B cell (primary cell): Measurements from ENCODE around the gene ZNF521. TPM values are rescaled to one million over a fixed set of nuclear protein-coding genes. Genes with fewer than 3 reads are reported as not detected.

Experiments used
- ATAC-seq: fragments of 200-7000 bp; cut with Tn5 transposase; one replicate; pipeline ENCODE4 v1.10.0; 2021; ENCODE audit warnings: low read depth, mild to moderate bottlenecking, moderate number of reproducible peaks, moderate library complexity
- CTCF ChIA-PET: fragments of 350-600 bp; sonication (Branson Sonifier 250); formaldehyde crosslinking; loops from one replicate; lab custom pipeline; 2021; ENCODE audit warnings: antibody characterized with exemption, inconsistent platforms; lab: Charles Lee
- POLR2A ChIA-PET: fragments of 350-600 bp; sonication (Branson Sonifier 250); formaldehyde crosslinking; loops from one replicate; lab custom pipeline; 2021; ENCODE audit warnings: antibody characterized with exemption; lab: Charles Lee
- DNase-seq: peaks from one replicate; pipeline ENCODE4 v3.0.0; 2013
- H2AFZ ChIP-seq: 2 replicates; pipeline ENCODE4 v1.6.1; 2012; ENCODE audit warnings: mild to moderate bottlenecking, low read depth, low read length; ENCODE audit not compliant: insufficient read depth, poor library complexity, severe bottlenecking
- H3K27ac ChIP-seq, 2 donors: 1 replicate in 1 of 2; 2 replicates in 1 of 2; pipeline ENCODE4 v1.5.1; 2012 to 2013; ENCODE audit warnings: low read length in 2 of 2, mild to moderate bottlenecking in 2 of 2, moderate library complexity in 1 of 2
- H3K27me3 ChIP-seq, 4 experiments: fragments of 200-600 bp in 1 of 4; sonication (generic) in 1 of 4; replicated peaks in 1 of 4; 1 replicate in 2 of 4; 2 replicates in 2 of 4; pipeline versions ENCODE4 v1.6.1 to v1.7.0; 2013 to 2016; ENCODE audit warnings: low read length in 3 of 4, mild to moderate bottlenecking in 2 of 4, mixed read lengths in 1 of 4, moderate library complexity in 1 of 4; ENCODE audit not compliant: insufficient read depth in 4 of 4, control insufficient read depth in 3 of 4; ENCODE audit errors: control extremely low read depth in 1 of 4
- H3K36me3 ChIP-seq, 2 experiments: replicated peaks in 1 of 2; 1 replicate in 1 of 2; 2 replicates in 1 of 2; pipeline versions ENCODE4 v1.6.1 to v1.7.1; 2013; ENCODE audit warnings: low read length in 1 of 2; ENCODE audit not compliant: insufficient read depth in 2 of 2, control insufficient read depth in 1 of 2; ENCODE audit errors: control extremely low read depth in 1 of 2, extremely low read depth in 1 of 2
- H3K4me1 ChIP-seq, 2 donors: fragments of 200-600 bp in 1 of 2; sonication (generic) in 1 of 2; 1 replicate in 1 of 2; 2 replicates in 1 of 2; pipeline versions ENCODE4 v1.5.1 to v1.6.1; 2013 to 2017; ENCODE audit warnings: low read length in 2 of 2; ENCODE audit not compliant: control insufficient read depth in 2 of 2, insufficient read depth in 2 of 2
- H3K4me2 ChIP-seq: replicated peaks from 2 replicates; pipeline ENCODE3; 2012; ENCODE audit warnings: mild to moderate bottlenecking, low read depth, low read length; ENCODE audit not compliant: poor library complexity, severe bottlenecking
- H3K4me3 ChIP-seq, 5 experiments: fragments of 200-600 bp in 1 of 5; sonication (generic) in 1 of 5; 1 replicate in 3 of 5; 2 replicates in 2 of 5; pipeline versions ENCODE4 v1.5.1 to v1.7.0; 2011 to 2016; ENCODE audit warnings: low read length in 4 of 5, mild to moderate bottlenecking in 4 of 5, low read depth in 2 of 5, control low read depth in 1 of 5, moderate library complexity in 1 of 5; ENCODE audit not compliant: insufficient read depth in 1 of 5; ENCODE audit errors: control extremely low read depth in 1 of 5, extremely low read depth in 1 of 5
- H3K79me2 ChIP-seq: fragments of 200-600 bp; sonication (generic); one replicate; pipeline ENCODE4 v1.6.0; 2016; ENCODE audit warnings: low read length; ENCODE audit not compliant: control insufficient read depth, insufficient read depth
- H3K9ac ChIP-seq: fragments of 200-600 bp; sonication (generic); 2 replicates; pipeline ENCODE4 v1.6.1; 2017; ENCODE audit warnings: mild to moderate bottlenecking, low read length, moderate library complexity
- H3K9me3 ChIP-seq, 3 donors: one replicate each; pipeline versions ENCODE4 v1.6.1 to v1.7.1; 2013; ENCODE audit warnings: low read length in 2 of 3; ENCODE audit not compliant: control insufficient read depth in 2 of 3, insufficient read depth in 1 of 3; ENCODE audit errors: control extremely low read depth in 1 of 3
- H4K20me1 ChIP-seq: 2 replicates; pipeline ENCODE4 v1.6.0; 2012; ENCODE audit warnings: mild to moderate bottlenecking, low read length; ENCODE audit not compliant: insufficient read depth, control insufficient read depth, poor library complexity, severe bottlenecking
- H3K27ac Mint-ChIP-seq: one replicate; pipeline ENCODE4 v1.8.0; 2021; ENCODE audit warnings: mixed read lengths
- H3K27me3 Mint-ChIP-seq: one replicate; pipeline ENCODE4 v1.8.0; 2021; ENCODE audit warnings: mixed read lengths
- H3K4me1 Mint-ChIP-seq: one replicate; pipeline ENCODE4 v1.8.0; 2021; ENCODE audit warnings: mixed read lengths
- H3K4me3 Mint-ChIP-seq: one replicate; pipeline ENCODE4 v1.8.0; 2021; ENCODE audit warnings: mixed read lengths
- H3K9me3 Mint-ChIP-seq: one replicate; pipeline ENCODE4 v1.8.0; 2022; ENCODE audit warnings: mixed read lengths; ENCODE audit not compliant: insufficient read depth
- EZH2 ChIP-seq: IDR thresholded peaks from 2 replicates; pipeline ENCODE4 v1.6.1; 2012; ENCODE audit warnings: borderline replicate concordance, low read depth, mild to moderate bottlenecking, moderate library complexity, low read length; ENCODE audit not compliant: insufficient read depth, poor library complexity, severe bottlenecking
- WGBS: methylation state at CpG from one replicate; pipeline ENCODE4 v1.1.5; 2013; ENCODE audit warnings: missing lambda C conversion rate; ENCODE audit not compliant: insufficient coverage; 5-methylcytosine and 5-hydroxymethylcytosine counted together
- intact Hi-C: fragments of 100-400 bp; cut with micrococcal nuclease; formaldehyde crosslinking; loops from one replicate; pipeline ENCODE4 v1.10.0; 2022
- polyA plus RNA-seq: library from polyadenylated mRNA; depleted of rRNA; stranded (reverse); fragments of >200 nt; gene quantifications from 2 replicates; pipeline ENCODE4 v1.2.3, GENCODE V29; 2012
- total RNA-seq, 2 donors: library from RNA; stranded (reverse); fragments of 120-200 nt in 1 of 2; gene quantifications; 1 replicate in 1 of 2; 2 replicates in 1 of 2; pipeline versions ENCODE4 v1.2.3 to v1.2.4, GENCODE V29; 2013 to 2022
- TF ChIP-seq, protein P1 (sequence below): fragments of 200-600 bp; IDR thresholded peaks from one replicate; pipeline ENCODE4 v1.8.0; 2022; ENCODE audit warnings: antibody characterized with exemption, mild to moderate bottlenecking

ZNF521 gene
- total and polyA plus RNA-seq, 2 donors (not counting 1 experiment from before 2014, with no cell fraction given), result 0.04 to 9.0 TPM

DNA sequence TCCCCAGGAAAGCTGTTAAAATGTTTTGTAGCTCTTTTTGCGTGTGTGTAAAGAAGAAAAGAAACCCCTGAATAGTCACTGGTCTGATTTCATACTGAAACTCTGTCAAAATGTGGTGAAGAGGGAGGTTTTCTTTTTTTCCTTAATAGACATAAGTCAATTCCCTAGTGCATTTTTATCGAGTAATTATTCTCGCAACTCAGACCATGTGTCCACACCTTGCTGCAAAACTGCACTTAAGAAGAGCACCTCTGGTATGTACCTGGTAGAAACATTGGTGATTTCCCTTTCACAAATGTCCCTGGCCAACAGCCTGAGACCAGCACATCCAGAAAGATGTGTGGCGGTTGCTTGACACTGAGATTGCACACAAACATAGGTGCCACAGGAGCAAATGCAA, 159.9 kb downstream of the ZNF521 start:
- WGBS, result no CpG with 5 or more reads among the region's 4 CpGs
- Histone ChIP-seq H2AFZ (no peak overlapping the region), H3K9ac (no peak overlapping the region), H3K27me3 (no peaks in the 10 kb centered on the region), H3K27ac (no peak overlapping the region), H4K20me1 (no peaks in the 10 kb centered on the region), H3K36me3 (no peaks in the 10 kb centered on the region), H3K4me1 (no peaks in the 10 kb centered on the region), H3K4me2 (no peak overlapping the region), H3K4me3 (no peak overlapping the region), H3K9me3 (no peaks in the 10 kb centered on the region), H3K79me2 (no peaks in the 10 kb centered on the region)
- no peak overlapping the region for H3K4me3 Mint-ChIP-seq
- no peaks in the 10 kb centered on the region for H3K9me3 Mint-ChIP-seq
- no peaks in the 10 kb centered on the region for H3K4me1 Mint-ChIP-seq
- intact Hi-C loops, result no loop called here
- DNase-seq, result no peak
- ChIA-PET POLR2A (no interaction called here), CTCF (no interaction called here)
- H3K27me3 Mint-ChIP-seq, result no peaks in the 10 kb centered on the region
- TF ChIP-seq EZH2, result no peak
- TF ChIP-seq, protein P1, sequence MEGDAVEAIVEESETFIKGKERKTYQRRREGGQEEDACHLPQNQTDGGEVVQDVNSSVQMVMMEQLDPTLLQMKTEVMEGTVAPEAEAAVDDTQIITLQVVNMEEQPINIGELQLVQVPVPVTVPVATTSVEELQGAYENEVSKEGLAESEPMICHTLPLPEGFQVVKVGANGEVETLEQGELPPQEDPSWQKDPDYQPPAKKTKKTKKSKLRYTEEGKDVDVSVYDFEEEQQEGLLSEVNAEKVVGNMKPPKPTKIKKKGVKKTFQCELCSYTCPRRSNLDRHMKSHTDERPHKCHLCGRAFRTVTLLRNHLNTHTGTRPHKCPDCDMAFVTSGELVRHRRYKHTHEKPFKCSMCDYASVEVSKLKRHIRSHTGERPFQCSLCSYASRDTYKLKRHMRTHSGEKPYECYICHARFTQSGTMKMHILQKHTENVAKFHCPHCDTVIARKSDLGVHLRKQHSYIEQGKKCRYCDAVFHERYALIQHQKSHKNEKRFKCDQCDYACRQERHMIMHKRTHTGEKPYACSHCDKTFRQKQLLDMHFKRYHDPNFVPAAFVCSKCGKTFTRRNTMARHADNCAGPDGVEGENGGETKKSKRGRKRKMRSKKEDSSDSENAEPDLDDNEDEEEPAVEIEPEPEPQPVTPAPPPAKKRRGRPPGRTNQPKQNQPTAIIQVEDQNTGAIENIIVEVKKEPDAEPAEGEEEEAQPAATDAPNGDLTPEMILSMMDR, result no peak
- no peak for ATAC-seq
- H3K27ac Mint-ChIP-seq, result no peak overlapping the region

DNA sequence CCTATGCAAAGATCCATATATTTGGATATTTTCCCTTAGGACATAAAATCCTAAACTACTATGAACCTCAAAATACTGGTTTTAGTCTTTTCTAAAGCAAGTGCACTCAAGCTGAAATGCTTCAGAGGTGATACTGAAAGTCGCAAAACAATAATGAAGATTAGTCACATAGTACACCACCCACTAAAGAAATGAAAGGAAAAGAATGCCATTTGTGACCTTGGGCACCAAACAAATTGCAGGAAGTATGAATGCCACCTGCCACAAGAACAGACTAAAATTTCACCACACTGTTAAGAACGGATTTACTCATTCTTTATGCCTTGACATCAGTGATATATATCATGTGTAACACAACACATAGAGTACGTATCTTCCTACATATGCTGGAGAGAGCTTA, 161.5 kb downstream of the ZNF521 start:
- no peaks in the 10 kb centered on the region for H3K4me1 ChIP-seq
- no peak overlapping the region for H3K27ac Mint-ChIP-seq
- ATAC-seq, result no peak
- H3K4me1 Mint-ChIP-seq, result no peaks in the 10 kb centered on the region
- 50% methylated on average over 1 of the region's 3 CpGs for WGBS
- no peak overlapping the region for H2AFZ ChIP-seq
- POLR2A ChIA-PET, result no interaction called here
- H3K27ac ChIP-seq, result no peak overlapping the region
- TF ChIP-seq, protein P1, result no peak
- no peak for TF ChIP-seq EZH2
- no peaks in the 10 kb centered on the region for H3K79me2 ChIP-seq
- peaks cover 2% of the 10 kb centered on the region for H3K27me3 Mint-ChIP-seq
- H3K4me3 ChIP-seq, result no peak overlapping the region
- no peaks in the 10 kb centered on the region for H3K27me3 ChIP-seq
- DNase-seq, result no peak
- no peaks in the 10 kb centered on the region for H3K9me3 Mint-ChIP-seq
- H3K4me2 ChIP-seq, result no peak overlapping the region
- H3K36me3 ChIP-seq, result no peaks in the 10 kb centered on the region
- CTCF ChIA-PET, result no interaction called here
- H3K4me3 Mint-ChIP-seq, result no peak overlapping the region
- H3K9me3 ChIP-seq, result no peaks in the 10 kb centered on the region
- intact Hi-C loops, result no loop called here
- H4K20me1 ChIP-seq, result no peaks in the 10 kb centered on the region
- H3K9ac ChIP-seq, result no peak overlapping the region
